HK-2 (cell line): ENCODE data around the gene IL36RN.

ENCODE experiments used
- DNase-seq: peaks from one replicate; pipeline ENCODE4 v3.0.0-alpha.2; 2018; ENCODE audit not compliant: unreplicated experiment

The IL36RN gene

GRCh38 chr2:113058998-113059960 is at the start of gene IL36RN:
IL36RN (plus strand) TSS chr2:113059198; CDS start chr2:113059439, 241 bp downstream.
- no peak for DNase-seq

- DNase-seq, result no peak
These were observed 49.4 kb upstream of the IL36RN start for GRCh38 chr2:113009622-113010021.

GRCh38 chr2:113010088-113010487 is 48.9 kb upstream of the IL36RN start:
- DNase-seq, result no peak

- DNase-seq, result no peak
These were observed 47.9 kb upstream of the IL36RN start for GRCh38 chr2:113011108-113011507.

- no peak for DNase-seq
These were observed 46.3 kb upstream of the IL36RN start for GRCh38 chr2:113012436-113013335.

GRCh38 chr2:113013336-113013661 is 45.7 kb upstream of the IL36RN start:
- no peak for DNase-seq

GRCh38 chr2:113014067-113014466 is 44.9 kb upstream of the IL36RN start:
- no peak for DNase-seq

- no peak for DNase-seq
These were observed 44.0 kb upstream of the IL36RN start for GRCh38 chr2:113015042-113015441.

- DNase-seq, result no peak
These were observed 43.3 kb upstream of the IL36RN start for GRCh38 chr2:113015655-113016054.

- DNase-seq, result no peak
These were observed 40.5 kb upstream of the IL36RN start for GRCh38 chr2:113018509-113018908.

- no peak for DNase-seq
These were observed 37.7 kb upstream of the IL36RN start for GRCh38 chr2:113021312-113021711.

- no peak for DNase-seq
These were observed 34.2 kb upstream of the IL36RN start for GRCh38 chr2:113024764-113025163.

- no peak for DNase-seq
These were observed 33.3 kb upstream of the IL36RN start for GRCh38 chr2:113025737-113026136.

- no peak for DNase-seq
These were observed 31.3 kb upstream of the IL36RN start for GRCh38 chr2:113027691-113028090.

GRCh38 chr2:113028112-113028511 is 30.9 kb upstream of the IL36RN start:
- no peak for DNase-seq

GRCh38 chr2:113032737-113033136 is 26.3 kb upstream of the IL36RN start:
- DNase-seq, result no peak

- DNase-seq, result no peak
These were observed 25.0 kb upstream of the IL36RN start for GRCh38 chr2:113034016-113034415.

- DNase-seq, result no peak
These were observed 22.2 kb upstream of the IL36RN start for GRCh38 chr2:113036763-113037162.

GRCh38 chr2:113038291-113038690 is 20.7 kb upstream of the IL36RN start:
- DNase-seq, result no peak

GRCh38 chr2:113039158-113039557 is 19.8 kb upstream of the IL36RN start:
- DNase-seq, result no peak

- DNase-seq, result no peak
These were observed 19.3 kb upstream of the IL36RN start for GRCh38 chr2:113039719-113040118.

- no peak for DNase-seq
These were observed 17.1 kb upstream of the IL36RN start for GRCh38 chr2:113041871-113042270.

- no peak for DNase-seq
These were observed 12.5 kb upstream of the IL36RN start for GRCh38 chr2:113046465-113046864.
